Breast epithelium (tissue), 3 donors: ENCODE results near the gene SAPCD2.

Experiments used
- CTCF ChIP-seq, 3 donors: fragments of 450-650 bp; IDR thresholded peaks; one replicate each; pipeline ENCODE4 v1.5.1; 2016 to 2017; ENCODE audit warnings: antibody characterized with exemption in 3 of 3, mild to moderate bottlenecking in 3 of 3, moderate library complexity in 3 of 3
- POLR2A ChIP-seq: fragments of 450-650 bp; IDR thresholded peaks from one replicate; pipeline ENCODE4 v1.6.1; 2016; ENCODE audit warnings: antibody characterized with exemption, mild to moderate bottlenecking, moderate library complexity

- TF ChIP-seq POLR2A: no peak
- TF ChIP-seq CTCF (IDR thresholded peaks at IDR 0.05): no peak
Observed at GRCh38 chr9:137037035-137037434, 33.3 kb downstream of the SAPCD2 start.
